ENCODE data around the gene TBCA. TPM values are rescaled to one million over a fixed set of nuclear protein-coding genes. Genes with fewer than 3 reads are reported as not detected.
A peak's percentile ranks its signal among the peaks of the same experiment; 100 is the strongest.

The TBCA gene
- total and polyA plus RNA-seq, 2 of the 13 experiments (the other 11 are each of a cell fraction or from before 2014, with no cell fraction given) = 93.8 to 309 TPM

DNA sequence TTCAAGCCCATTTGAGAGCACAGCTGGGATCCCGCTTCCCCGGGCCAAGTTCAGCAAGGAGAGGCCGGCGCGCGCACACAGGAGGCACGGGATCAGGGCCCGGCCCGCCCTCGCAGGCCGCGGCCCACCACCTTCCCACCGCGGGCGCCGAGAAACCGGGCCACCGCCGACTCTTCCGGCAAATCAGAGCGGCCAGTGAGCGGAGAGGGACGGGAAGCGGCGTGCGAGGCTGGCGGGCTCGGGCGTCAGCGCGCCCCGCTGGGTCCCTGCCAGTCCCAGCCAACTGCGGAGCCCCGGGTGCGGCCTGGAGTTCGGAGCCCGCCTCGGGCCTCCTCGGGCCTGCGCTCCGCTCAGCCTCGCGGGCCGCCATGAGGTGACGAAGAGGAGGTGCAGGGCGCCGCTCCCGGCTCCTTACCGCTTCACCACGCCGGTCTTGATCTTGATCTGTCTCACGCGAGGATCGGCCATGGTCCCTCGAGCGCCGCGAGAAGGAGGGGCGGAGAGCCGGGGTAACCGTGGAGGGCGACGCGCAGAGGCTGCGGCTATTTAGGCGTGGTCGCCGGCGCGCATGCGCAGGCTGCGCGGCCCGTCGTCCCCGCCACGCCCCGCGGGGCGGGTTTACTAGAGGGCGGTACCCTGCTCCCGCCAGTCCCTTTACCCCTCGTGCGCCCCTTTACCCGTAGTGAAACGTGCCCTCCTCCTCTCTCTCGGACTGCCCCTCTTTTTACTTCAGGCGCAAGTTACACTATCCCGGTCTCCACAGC lies at the start of gene TBCA (continued):
- TF ChIP-seq KDM5A (IDR thresholded peaks at IDR 0.05; ENCODE audit: borderline replicate concordance, low read length) (no peak), PAX8 (CRISPR knock-in tag; IDR thresholded peaks at IDR 0.05; ENCODE audit: borderline replicate concordance) (no peak), ESRRA (CRISPR knock-in tag; IDR thresholded peaks at IDR 0.05; ENCODE audit: low read depth) (no peak; the same call in 1 of the 2 replicates), NFIC (IDR thresholded peaks at IDR 0.05; ENCODE audit: low read length) (no peak), SNAPC2 (CRISPR knock-in tag; IDR thresholded peaks at IDR 0.05) (no peak), ETV5 (CRISPR knock-in tag; IDR thresholded peaks at IDR 0.05; ENCODE audit: borderline replicate concordance) (peak; percentile 14; the same call in 1 of the 2 replicates), PHF5A (CRISPR knock-in tag; IDR thresholded peaks at IDR 0.05; ENCODE audit: low read depth, unreplicated experiment) (no peak), ZFP1 (CRISPR knock-in tag; IDR thresholded peaks at IDR 0.05) (no peak), POLR2AphosphoS5 (IDR thresholded peaks at IDR 0.05; ENCODE audit: low read depth, low read length) (peak; percentile 83), ZNF703 (CRISPR knock-in tag; IDR thresholded peaks at IDR 0.05; ENCODE audit: borderline replicate concordance) (peak; percentile 50; the same call in 1 of the 2 replicates), ZBTB38 (CRISPR knock-in tag; IDR thresholded peaks at IDR 0.05) (peak; percentile 58; the same call in 1 of the 2 replicates), RFXAP (CRISPR knock-in tag; IDR thresholded peaks at IDR 0.05; ENCODE audit: borderline replicate concordance) (peak; percentile 56; the same call in 1 of the 2 replicates), ELF4 (CRISPR knock-in tag; IDR thresholded peaks at IDR 0.05; ENCODE audit: borderline replicate concordance) (no peak), PRPF4 (IDR thresholded peaks at IDR 0.05; ENCODE audit: low read depth, low read length, poor library complexity, severe bottlenecking) (no peak), ZNF431 (CRISPR knock-in tag; IDR thresholded peaks at IDR 0.05; ENCODE audit: borderline replicate concordance, low read depth) (no peak), ZNF253 (CRISPR knock-in tag; IDR thresholded peaks at IDR 0.05; ENCODE audit: borderline replicate concordance) (peak; percentile 35; the same call in 1 of the 2 replicates), AHR (CRISPR knock-in tag; IDR thresholded peaks at IDR 0.05) (no peak), ZNF749 (CRISPR knock-in tag; IDR thresholded peaks at IDR 0.05; ENCODE audit: borderline replicate concordance) (no peak; the same call in 1 of the 2 replicates), SAP130 (CRISPR knock-in tag; IDR thresholded peaks at IDR 0.05; ENCODE audit: low read depth) (peak; percentile 63), ZNF569 (CRISPR knock-in tag; IDR thresholded peaks at IDR 0.05; ENCODE audit: borderline replicate concordance) (no peak), NFE2L1 (CRISPR knock-in tag; IDR thresholded peaks at IDR 0.05; ENCODE audit: borderline replicate concordance) (no peak), SIX4 (CRISPR knock-in tag; IDR thresholded peaks at IDR 0.05) (no peak)
- TF ChIP-seq, protein P1, sequence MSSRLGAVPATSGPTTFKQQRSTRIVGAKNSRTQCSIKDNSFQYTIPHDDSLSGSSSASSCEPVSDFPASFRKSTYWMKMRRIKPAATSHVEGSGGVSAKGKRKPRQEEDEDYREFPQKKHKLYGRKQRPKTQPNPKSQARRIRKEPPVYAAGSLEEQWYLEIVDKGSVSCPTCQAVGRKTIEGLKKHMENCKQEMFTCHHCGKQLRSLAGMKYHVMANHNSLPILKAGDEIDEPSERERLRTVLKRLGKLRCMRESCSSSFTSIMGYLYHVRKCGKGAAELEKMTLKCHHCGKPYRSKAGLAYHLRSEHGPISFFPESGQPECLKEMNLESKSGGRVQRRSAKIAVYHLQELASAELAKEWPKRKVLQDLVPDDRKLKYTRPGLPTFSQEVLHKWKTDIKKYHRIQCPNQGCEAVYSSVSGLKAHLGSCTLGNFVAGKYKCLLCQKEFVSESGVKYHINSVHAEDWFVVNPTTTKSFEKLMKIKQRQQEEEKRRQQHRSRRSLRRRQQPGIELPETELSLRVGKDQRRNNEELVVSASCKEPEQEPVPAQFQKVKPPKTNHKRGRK (CRISPR knock-in tag; IDR thresholded peaks at IDR 0.05) = no peak
- TF ChIP-seq, protein P2, sequence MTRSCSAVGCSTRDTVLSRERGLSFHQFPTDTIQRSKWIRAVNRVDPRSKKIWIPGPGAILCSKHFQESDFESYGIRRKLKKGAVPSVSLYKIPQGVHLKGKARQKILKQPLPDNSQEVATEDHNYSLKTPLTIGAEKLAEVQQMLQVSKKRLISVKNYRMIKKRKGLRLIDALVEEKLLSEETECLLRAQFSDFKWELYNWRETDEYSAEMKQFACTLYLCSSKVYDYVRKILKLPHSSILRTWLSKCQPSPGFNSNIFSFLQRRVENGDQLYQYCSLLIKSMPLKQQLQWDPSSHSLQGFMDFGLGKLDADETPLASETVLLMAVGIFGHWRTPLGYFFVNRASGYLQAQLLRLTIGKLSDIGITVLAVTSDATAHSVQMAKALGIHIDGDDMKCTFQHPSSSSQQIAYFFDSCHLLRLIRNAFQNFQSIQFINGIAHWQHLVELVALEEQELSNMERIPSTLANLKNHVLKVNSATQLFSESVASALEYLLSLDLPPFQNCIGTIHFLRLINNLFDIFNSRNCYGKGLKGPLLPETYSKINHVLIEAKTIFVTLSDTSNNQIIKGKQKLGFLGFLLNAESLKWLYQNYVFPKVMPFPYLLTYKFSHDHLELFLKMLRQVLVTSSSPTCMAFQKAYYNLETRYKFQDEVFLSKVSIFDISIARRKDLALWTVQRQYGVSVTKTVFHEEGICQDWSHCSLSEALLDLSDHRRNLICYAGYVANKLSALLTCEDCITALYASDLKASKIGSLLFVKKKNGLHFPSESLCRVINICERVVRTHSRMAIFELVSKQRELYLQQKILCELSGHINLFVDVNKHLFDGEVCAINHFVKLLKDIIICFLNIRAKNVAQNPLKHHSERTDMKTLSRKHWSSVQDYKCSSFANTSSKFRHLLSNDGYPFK (CRISPR knock-in tag; IDR thresholded peaks at IDR 0.05; ENCODE audit: borderline replicate concordance) = peak; percentile 32; the same call in 1 of the 2 replicates
- TF ChIP-seq, protein P3, sequence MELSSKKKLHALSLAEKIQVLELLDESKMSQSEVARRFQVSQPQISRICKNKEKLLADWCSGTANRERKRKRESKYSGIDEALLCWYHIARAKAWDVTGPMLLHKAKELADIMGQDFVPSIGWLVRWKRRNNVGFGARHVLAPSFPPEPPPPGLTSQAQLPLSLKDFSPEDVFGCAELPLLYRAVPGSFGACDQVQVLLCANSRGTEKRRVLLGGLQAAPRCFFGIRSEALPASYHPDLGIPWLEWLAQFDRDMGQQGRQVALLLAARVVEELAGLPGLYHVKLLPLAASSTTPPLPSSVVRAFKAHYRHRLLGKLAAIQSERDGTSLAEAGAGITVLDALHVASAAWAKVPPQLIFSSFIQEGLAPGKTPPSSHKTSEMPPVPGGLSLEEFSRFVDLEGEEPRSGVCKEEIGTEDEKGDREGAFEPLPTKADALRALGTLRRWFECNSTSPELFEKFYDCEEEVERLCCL (CRISPR knock-in tag; IDR thresholded peaks at IDR 0.05; ENCODE audit: borderline replicate concordance) = no peak

Measured in HepG2 (cell line).